Endothelial cell of umbilical vein (primary cell): Measurements from ENCODE around the gene CD84. TPM values are rescaled to one million over a fixed set of nuclear protein-coding genes. Genes with fewer than 3 reads are reported as not detected.

Source experiments
- BruUV-seq: library from RNA; stranded (reverse); fragments of 400-500 nt; replicated peaks from 2 replicates; lab custom pipeline; 2021; lab: Mats Ljungman, UMichigan
- CTCF ChIA-PET: fragments of 300-600, 350-600 bp; sonication (Branson Sonifier 250); formaldehyde crosslinking; loops from one replicate; lab custom pipeline; 2021; ENCODE audit warnings: antibody characterized with exemption, inconsistent platforms; lab: Charles Lee
- POLR2A ChIA-PET: fragments of 300-600, 350-600 bp; sonication (Branson Sonifier 250); formaldehyde crosslinking; loops from one replicate; lab custom pipeline; 2021; ENCODE audit warnings: antibody characterized with exemption, inconsistent platforms; lab: Charles Lee
- DNase-seq: peaks from one replicate; pipeline ENCODE4 v3.0.0-alpha.2; 2011; ENCODE audit warnings: low read depth, low spot score
- FAIRE-seq: peaks from 2 replicates; lab custom pipeline; 2011; peaks lifted over from hg19 to GRCh38; lab: Jason Lieb, UNC
- H2AFZ ChIP-seq: 2 replicates; pipeline ENCODE4 v1.6.0; 2012; ENCODE audit warnings: low read depth, low read length, control low read depth, inconsistent platforms
- H3K27ac ChIP-seq: 2 replicates; pipeline ENCODE4 v1.5.1; 2011; ENCODE audit warnings: low read depth, mild to moderate bottlenecking, control low read depth, low read length, moderate library complexity; ENCODE audit not compliant: insufficient read depth
- H3K27me3 ChIP-seq, 2 experiments: 2 replicates each; pipeline versions ENCODE4 v1.6.0 to v1.6.1; 2011; ENCODE audit warnings: low read length in 2 of 2, mixed read lengths in 1 of 2; ENCODE audit not compliant: control insufficient read depth in 2 of 2, insufficient read depth in 2 of 2
- H3K36me3 ChIP-seq, 2 experiments: 2 replicates in 1 of 2; 3 replicates in 1 of 2; pipeline ENCODE4 v1.5.1; 2011; ENCODE audit warnings: low read length in 2 of 2, mild to moderate bottlenecking in 1 of 2, moderate library complexity in 1 of 2; ENCODE audit not compliant: control insufficient read depth in 2 of 2, insufficient read depth in 2 of 2; ENCODE audit errors: extremely low read depth in 1 of 2
- H3K4me1 ChIP-seq: 3 replicates; pipeline ENCODE4 v1.5.1; 2011; ENCODE audit warnings: mild to moderate bottlenecking, low read length; ENCODE audit not compliant: control insufficient read depth, insufficient read depth; ENCODE audit errors: extremely low read depth
- H3K4me2 ChIP-seq: 2 replicates; pipeline ENCODE4 v1.6.1; 2011; ENCODE audit warnings: low read length, control low read depth, mixed read lengths; ENCODE audit not compliant: insufficient read depth
- H3K4me3 ChIP-seq, 3 experiments: fragments of 200-600 bp in 1 of 3; sonication (generic), shearing (Covaris generic) in 1 of 3; replicated peaks in 1 of 3; 2 replicates each; pipeline ENCODE4 v1.5.1; 2011 to 2016; ENCODE audit warnings: control low read depth in 3 of 3, low read length in 3 of 3, mild to moderate bottlenecking in 2 of 3, inconsistent platforms in 1 of 3, low read depth in 1 of 3, moderate library complexity in 1 of 3; ENCODE audit not compliant: insufficient read depth in 1 of 3
- H3K79me2 ChIP-seq: 2 replicates; pipeline ENCODE4 v1.6.0; 2012; ENCODE audit warnings: low read length, inconsistent platforms; ENCODE audit not compliant: control insufficient read depth, insufficient read depth
- H3K9ac ChIP-seq: replicated peaks from 2 replicates; pipeline ENCODE3; 2011; ENCODE audit warnings: low read length, control low read depth; ENCODE audit not compliant: insufficient read depth; ENCODE audit errors: extremely low read depth
- H3K9me1 ChIP-seq: replicated peaks from 3 replicates; pipeline ENCODE4 v1.6.0; 2011; ENCODE audit warnings: mild to moderate bottlenecking, low read length; ENCODE audit not compliant: control insufficient read depth, insufficient read depth; ENCODE audit errors: extremely low read depth
- H3K9me3 ChIP-seq: replicated peaks from 2 replicates; pipeline ENCODE4 v1.5.1; 2012; ENCODE audit warnings: low read length, inconsistent platforms; ENCODE audit not compliant: control insufficient read depth, insufficient read depth
- H4K20me1 ChIP-seq: replicated peaks from 2 replicates; pipeline ENCODE3; 2011; ENCODE audit warnings: mild to moderate bottlenecking, low read length; ENCODE audit not compliant: control insufficient read depth, insufficient read depth; ENCODE audit errors: extremely low read depth
- MYC ChIP-seq: IDR thresholded peaks from one replicate; pipeline ENCODE4 v1.6.1; 2011; ENCODE audit warnings: mild to moderate bottlenecking, low read depth, low read length
- dilution Hi-C: fragments of 300-500 bp; cut with MboI; formaldehyde crosslinking; loops from one replicate; pipeline ENCODE4 v1.15.0; 2019; ENCODE audit warnings: low sequenced_read_pairs; ENCODE audit not compliant: extremely low pct_ligation_motif_present
- intact Hi-C: fragments of 100-400 bp; cut with micrococcal nuclease; formaldehyde crosslinking; loops from one replicate; pipeline ENCODE4 v1.10.0; 2022
- polyA plus RNA-seq, 4 experiments: library from polyadenylated mRNA; depleted of rRNA in 3 of 4; stranded (reverse) in 3 of 4; unstranded in 1 of 4; fragments of >200 nt; gene quantifications; 2 replicates each; pipeline versions ENCODE4 v1.2.1 to v1.2.3, GENCODE V29; 2011 to 2012; ENCODE audit warnings: missing spikeins in 1 of 4
- total RNA-seq: library from RNA; stranded (reverse); gene quantifications from 2 replicates; pipeline ENCODE4 v1.2.3, GENCODE V29; 2021

The CD84 gene
- total and polyA plus RNA-seq, 2 donors (not counting 3 experiments of a cell fraction or from before 2014, with no cell fraction given) = not detected

- no peaks in the 10 kb centered on the region for H3K4me1 ChIP-seq
- no peak overlapping the region for H2AFZ ChIP-seq
- dilution Hi-C loops = no loop called here
- no peak overlapping the region for H3K27ac ChIP-seq
- no peak overlapping the region for H3K4me3 ChIP-seq
- TF ChIP-seq MYC = no peak
- H3K79me2 ChIP-seq = no peaks in the 10 kb centered on the region
- H3K9ac ChIP-seq = no peak overlapping the region
- no peaks in the 10 kb centered on the region for H3K9me1 ChIP-seq
- no peaks in the 10 kb centered on the region for H3K36me3 ChIP-seq
- no peaks in the 10 kb centered on the region for H4K20me1 ChIP-seq
- no peaks in the 10 kb centered on the region for H3K27me3 ChIP-seq
- ChIA-PET POLR2A (no interaction called here), CTCF (no interaction called here)
- no peaks in the 10 kb centered on the region for H3K9me3 ChIP-seq
- FAIRE-seq (no peak), DNase-seq (no peak)
- H3K4me2 ChIP-seq = no peak overlapping the region
- BruUV-seq = no TSS peak
- intact Hi-C loops = no loop called here
Measured at GRCh38 chr1:160491981-160492380, 87.3 kb downstream of the CD84 start.

Other genes with a start within 250 kb of the CD84 start
- gene COPA, start 236.2 kb downstream of the CD84 start, total RNA-seq = 167 and 185 TPM in 2 replicates
- 122 and 127 TPM in 2 replicates for gene COPA, start 236.2 kb downstream of the CD84 start, polyA plus RNA-seq
- 92.5 and 95.4 TPM in 2 replicates for gene NCSTN, start 236.1 kb downstream of the CD84 start, total RNA-seq
- gene NCSTN, start 236.1 kb downstream of the CD84 start, polyA plus RNA-seq = 199 and 254 TPM in 2 replicates
- 0.16 and 0.46 TPM in 2 replicates for gene NHLH1, start 212.4 kb downstream of the CD84 start, total RNA-seq
- gene NHLH1, start 212.4 kb downstream of the CD84 start, polyA plus RNA-seq = 0.46 and 0.60 TPM in 2 replicates
- gene VANGL2, start 178.9 kb downstream of the CD84 start, total RNA-seq = not detected in 2 replicates
- 0.01 TPM in 1 of 2 replicates, not detected in the other for gene VANGL2, start 178.9 kb downstream of the CD84 start, polyA plus RNA-seq
- not detected in 2 replicates for gene SLAMF6, start 56.2 kb downstream of the CD84 start, total RNA-seq
- gene SLAMF6, start 56.2 kb downstream of the CD84 start, polyA plus RNA-seq = not detected in 2 replicates
- not detected in 2 replicates for gene SLAMF1, start 67.5 kb upstream of the CD84 start, total RNA-seq
- not detected in 2 replicates for gene SLAMF1, start 67.5 kb upstream of the CD84 start, polyA plus RNA-seq
- not detected in 2 replicates for gene CD48, start 132.3 kb upstream of the CD84 start, total RNA-seq
- gene CD48, start 132.3 kb upstream of the CD84 start, polyA plus RNA-seq = not detected in 2 replicates
- not detected in 2 replicates for gene SLAMF7, start 159.8 kb upstream of the CD84 start, total RNA-seq
- not detected in 2 replicates for gene SLAMF7, start 159.8 kb upstream of the CD84 start, polyA plus RNA-seq
- not detected in 2 replicates for gene LY9, start 216.7 kb upstream of the CD84 start, total RNA-seq
- gene LY9, start 216.7 kb upstream of the CD84 start, polyA plus RNA-seq = not detected in 2 replicates